HL-60/S4 treated with phorbol 12-myristate 13-acetate at 8.2 ng/mL for 4 days and 3 days (cell line): ENCODE data around the gene MRM3.
"Not testable (repeated sequence)": the region's sequence is repeated elsewhere in the genome, so short reads cannot be mapped to it uniquely, and the experiment has no call there.

Experiments
- in situ Hi-C: fragments of 300-500 bp; cut with MboI; formaldehyde crosslinking; loops from 2 replicates; pipeline ENCODE4 v1.15.0; 2022; ENCODE audit warnings: low sequenced_read_pairs

Gene MRM3

GRCh38 chr17:753418-753817 lies 28.7 kb upstream of the MRM3 start:
- in situ Hi-C loops = no loop called here

- in situ Hi-C loops = not testable (repeated sequence)
These were observed 26.7 kb upstream of the MRM3 start for GRCh38 chr17:755319-755961.

- in situ Hi-C loops = not testable (repeated sequence)
These were observed 26.1 kb upstream of the MRM3 start for GRCh38 chr17:756010-756567.

- in situ Hi-C loops = no loop called here
These were observed 22.2 kb upstream of the MRM3 start for GRCh38 chr17:759964-760363.

- in situ Hi-C loops = no loop called here
These were observed 21.8 kb upstream of the MRM3 start for GRCh38 chr17:760371-760770.

GRCh38 chr17:767076-767475 lies 15.1 kb upstream of the MRM3 start:
- in situ Hi-C loops = no loop called here

GRCh38 chr17:773016-773415 lies 9.1 kb upstream of the MRM3 start:
- in situ Hi-C loops = no loop called here

- in situ Hi-C loops = no loop called here
These were observed 8.5 kb upstream of the MRM3 start for GRCh38 chr17:773467-774312.

- in situ Hi-C loops = no loop called here
These were observed 7.9 kb upstream of the MRM3 start for GRCh38 chr17:774313-774584.

GRCh38 chr17:778096-778495 lies 4.1 kb upstream of the MRM3 start:
- in situ Hi-C loops = no loop called here

GRCh38 chr17:784143-784542 lies 2.0 kb downstream of the MRM3 start:
- in situ Hi-C loops = no loop called here

- in situ Hi-C loops = not testable (repeated sequence)
These were observed 3.7 kb downstream of the MRM3 start for GRCh38 chr17:785901-786300.

- in situ Hi-C loops = no loop called here
These were observed 5.6 kb downstream of the MRM3 start for GRCh38 chr17:787641-788221.

- in situ Hi-C loops = no loop called here
These were observed 6.4 kb downstream of the MRM3 start for GRCh38 chr17:788551-788950.

- in situ Hi-C loops = no loop called here
These were observed 7.1 kb downstream of the MRM3 start for GRCh38 chr17:789160-789840.

GRCh38 chr17:789931-790873 lies 8.0 kb downstream of the MRM3 start:
- in situ Hi-C loops = not testable (repeated sequence)

GRCh38 chr17:790874-791247 lies 8.7 kb downstream of the MRM3 start:
- in situ Hi-C loops = not testable (repeated sequence)

GRCh38 chr17:791829-792228 lies 9.7 kb downstream of the MRM3 start:
- in situ Hi-C loops = no loop called here

GRCh38 chr17:792277-792676 lies 10.1 kb downstream of the MRM3 start:
- in situ Hi-C loops = no loop called here

GRCh38 chr17:794876-795275 lies 12.7 kb downstream of the MRM3 start:
- in situ Hi-C loops = no loop called here
